GM12878 (cell line): ENCODE data around the gene RTN4RL1. TPM values are rescaled to one million over a fixed set of nuclear protein-coding genes. Genes with fewer than 3 reads are reported as not detected.

ENCODE experiments used
- ATAC-seq: fragments of 200-7000 bp; cut with Tn5 transposase; 3 replicates; pipeline ENCODE4 v1.9.1; 2020; ENCODE audit warnings: mild to moderate bottlenecking, moderate library complexity
- BruUV-seq: library from RNA; stranded (reverse); fragments of 400-500 nt; replicated peaks from 2 replicates; lab custom pipeline; 2021; lab: Mats Ljungman, UMichigan
- CTCF ChIA-PET: fragments of 300-600 bp; sonication (Branson Sonifier 250); formaldehyde crosslinking; extraction: SDS; loops from one replicate; lab custom pipeline; 2021; ENCODE audit warnings: inconsistent platforms; lab: Yijun Ruan, JAX
- POLR2A ChIA-PET: fragments of 350-600 bp; formaldehyde crosslinking; extraction: SDS; loops from one replicate; lab custom pipeline; 2021; ENCODE audit warnings: inconsistent platforms; lab: Charles Lee
- RAD21 ChIA-PET: fragments of 300-600 bp; sonication (Branson Sonifier 250); formaldehyde crosslinking; loops from one replicate; lab custom pipeline; 2023; ENCODE audit warnings: antibody characterized with exemption; ENCODE audit not compliant: unreplicated experiment; lab: Charles Lee
- SMC1A ChIA-PET: fragments of 300-600 bp; sonication (Branson Sonifier 250); formaldehyde crosslinking; loops from one replicate; lab custom pipeline; 2023; ENCODE audit not compliant: unreplicated experiment, uncharacterized antibody; lab: Charles Lee
- DNase-seq: peaks from one replicate; pipeline ENCODE4 v3.0.0-alpha.2; 2011; ENCODE audit warnings: low read depth, low spot score
- FAIRE-seq: peaks from 3 replicates; lab custom pipeline; 2011; peaks lifted over from hg19 to GRCh38; lab: Jason Lieb, UNC
- H2AFZ ChIP-seq: 2 replicates; pipeline ENCODE4 v1.6.0; 2011; ENCODE audit warnings: low read depth, low read length, control low read depth; ENCODE audit not compliant: control insufficient read depth
- H3K27ac ChIP-seq: 2 replicates; pipeline ENCODE4 v1.5.1; 2011; ENCODE audit warnings: control low read depth; ENCODE audit not compliant: control insufficient read depth, insufficient read depth
- H3K27me3 ChIP-seq, 2 experiments: replicated peaks in 1 of 2; 2 replicates each; pipeline versions ENCODE4 v1.6.0 to v1.6.1; 2011; ENCODE audit warnings: low read length in 1 of 2; ENCODE audit not compliant: control insufficient read depth in 2 of 2, insufficient read depth in 2 of 2
- H3K36me3 ChIP-seq, 2 experiments: 2 replicates each; pipeline ENCODE4 v1.5.1; 2011; ENCODE audit warnings: low read length in 1 of 2; ENCODE audit not compliant: control insufficient read depth in 2 of 2, insufficient read depth in 2 of 2
- H3K4me1 ChIP-seq: 2 replicates; pipeline ENCODE4 v1.6.1; 2011; ENCODE audit warnings: mild to moderate bottlenecking, low read length, moderate library complexity, mixed read lengths; ENCODE audit not compliant: control insufficient read depth, insufficient read depth
- H3K4me2 ChIP-seq: 2 replicates; pipeline ENCODE4 v1.6.0; 2011; ENCODE audit warnings: control low read depth; ENCODE audit not compliant: control insufficient read depth, insufficient read depth
- H3K4me3 ChIP-seq: fragments of 200-600 bp; sonication (generic); 2 replicates; pipeline ENCODE4 v1.5.1; 2016
- H3K79me2 ChIP-seq: 2 replicates; pipeline ENCODE4 v1.6.0; 2011; ENCODE audit warnings: low read length; ENCODE audit not compliant: control insufficient read depth, insufficient read depth
- H3K9ac ChIP-seq: 2 replicates; pipeline ENCODE4 v1.8.0; 2011; ENCODE audit warnings: low read length, control low read depth, mixed read lengths; ENCODE audit not compliant: control insufficient read depth, insufficient read depth
- H3K9me3 ChIP-seq: replicated peaks from 3 replicates; pipeline ENCODE4 v1.5.1; 2011; ENCODE audit warnings: mild to moderate bottlenecking, low read length; ENCODE audit not compliant: control insufficient read depth, insufficient read depth
- H4K20me1 ChIP-seq: 2 replicates; pipeline ENCODE4 v1.6.0; 2011; ENCODE audit not compliant: control insufficient read depth, insufficient read depth
- EED ChIP-seq: sonication (generic); IDR thresholded peaks from 2 replicates; pipeline ENCODE4 v1.6.1; 2016; ENCODE audit warnings: antibody characterized with exemption, low read depth
- EZH2 ChIP-seq: IDR thresholded peaks from 2 replicates; pipeline ENCODE4 v1.6.1; 2012; ENCODE audit warnings: low read depth, mild to moderate bottlenecking, control low read depth, inconsistent platforms, low read length, borderline replicate concordance; ENCODE audit not compliant: control insufficient read depth
- HDAC2 ChIP-seq: fragments of 200-600 bp; sonication (generic); IDR thresholded peaks from 2 replicates; pipeline ENCODE4 v1.6.1; 2017
- NR2C2 ChIP-seq: IDR thresholded peaks from 2 replicates; pipeline ENCODE4 v1.6.1; 2011; ENCODE audit warnings: borderline replicate concordance, low read depth; ENCODE audit not compliant: control insufficient read depth, insufficient read length
- SREBF1 ChIP-seq: IDR thresholded peaks from 2 replicates; pipeline ENCODE4 v1.6.1; 2012; ENCODE audit warnings: mild to moderate bottlenecking, low read length
- STAT3 ChIP-seq: IDR thresholded peaks from 2 replicates; pipeline ENCODE4 v1.6.1; 2011; ENCODE audit warnings: low read depth, low read length, improper control_type of control experiment
- ZNF274 ChIP-seq: IDR thresholded peaks from one replicate; pipeline ENCODE4 v1.8.0; 2011; ENCODE audit not compliant: insufficient read length, insufficient read depth
- WGBS: methylation state at CpG from one replicate; pipeline ENCODE4 v1.1.6; 2016; ENCODE audit warnings: low lambda C conversion rate; ENCODE audit not compliant: insufficient replicate concordance, insufficient coverage; ENCODE audit errors: missing lambda C conversion rate; 5-methylcytosine and 5-hydroxymethylcytosine counted together
- in situ Hi-C: fragments of 300-500 bp; cut with MboI; formaldehyde crosslinking; loops from 9 replicates; pipeline ENCODE4 v1.14.3; 2018; ENCODE audit warnings: mixed read lengths
- intact Hi-C: fragments of 100-400 bp; cut with micrococcal nuclease; formaldehyde crosslinking; loops from one replicate; pipeline ENCODE4 v1.14.2; 2022; ENCODE audit not compliant: unreplicated experiment
- polyA plus RNA-seq, 11 experiments: library from polyadenylated mRNA; depleted of rRNA in 4 of 11; unstranded in 6 of 11; stranded (reverse) in 5 of 11; fragments of >200 nt; fragmentation: Nextera tagmentation in 4 of 11; fragmentation: Illumina TruSeq in 1 of 11; extraction: Ambion mirVana in 4 of 11; extraction: Trizol in 1 of 11; gene quantifications; 1 replicate in 1 of 11; 2 replicates in 10 of 11; pipeline versions ENCODE4 v1.2.1 to v1.2.3, GENCODE V29; 2011 to 2016; ENCODE audit warnings: inconsistent platforms in 2 of 11, missing spikeins in 2 of 11, low read depth in 1 of 11
- total RNA-seq, 4 experiments: library from RNA; depleted of rRNA in 3 of 4; stranded (reverse); fragments of >200 nt in 3 of 4; fragmentation: Illumina TruSeq in 1 of 4; extraction: Trizol in 1 of 4; gene quantifications; 2 replicates each; pipeline versions ENCODE4 v1.2.1 to v1.2.3, GENCODE V29; 2013 to 2021

The RTN4RL1 gene
- total and polyA plus RNA-seq, 10 of the 15 experiments (the other 5 are each of a cell fraction or from before 2014, with no cell fraction given), result 0.08 to 0.11 (median 0.10) TPM; not detected in 7

DNA sequence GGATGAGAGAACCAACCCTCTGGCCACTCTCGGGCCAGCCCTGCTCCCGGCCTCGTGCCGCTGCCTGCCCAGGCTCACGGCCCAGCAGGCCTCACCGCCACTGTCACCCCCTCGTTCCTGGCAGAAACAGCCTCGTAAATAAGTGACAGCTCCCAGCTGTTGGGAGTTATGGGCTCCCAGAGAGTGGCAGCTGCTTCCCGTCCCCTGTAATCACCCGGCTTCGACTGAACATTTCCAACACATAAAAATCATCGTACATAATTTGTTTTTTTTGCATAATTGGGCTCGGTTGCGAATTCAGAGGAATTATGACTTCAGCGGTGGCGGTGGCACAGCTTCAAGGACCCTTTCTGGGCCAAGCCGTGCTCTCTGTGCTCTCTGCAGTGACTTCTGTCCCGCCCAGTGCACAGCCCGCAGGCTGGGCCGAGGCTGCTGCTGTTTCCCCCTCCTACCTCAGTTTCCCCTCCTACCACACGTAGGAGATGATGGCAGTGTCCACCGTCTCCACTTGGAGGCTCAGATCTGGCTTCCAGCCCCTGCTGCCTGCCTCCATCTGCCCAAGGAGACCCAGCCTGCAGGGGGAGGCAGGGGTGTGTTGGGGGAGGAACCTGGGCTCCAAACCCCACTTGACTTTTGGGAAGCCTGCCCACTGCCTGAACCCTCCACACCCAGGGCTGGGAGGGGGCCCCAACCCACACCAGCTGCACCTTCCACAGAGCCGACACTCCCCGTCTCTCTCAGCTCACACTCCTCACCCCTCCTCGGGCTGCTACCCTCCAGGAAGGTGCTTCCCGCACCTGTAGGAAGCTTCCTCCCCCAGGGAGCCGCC lies 84.9 kb downstream of the RTN4RL1 start (continued):
- no peak for TF ChIP-seq EED
- no peak for TF ChIP-seq ZNF274
- TF ChIP-seq SREBF1, result no peak
- TF ChIP-seq STAT3, result no peak
- no peak for TF ChIP-seq EZH2

DNA sequence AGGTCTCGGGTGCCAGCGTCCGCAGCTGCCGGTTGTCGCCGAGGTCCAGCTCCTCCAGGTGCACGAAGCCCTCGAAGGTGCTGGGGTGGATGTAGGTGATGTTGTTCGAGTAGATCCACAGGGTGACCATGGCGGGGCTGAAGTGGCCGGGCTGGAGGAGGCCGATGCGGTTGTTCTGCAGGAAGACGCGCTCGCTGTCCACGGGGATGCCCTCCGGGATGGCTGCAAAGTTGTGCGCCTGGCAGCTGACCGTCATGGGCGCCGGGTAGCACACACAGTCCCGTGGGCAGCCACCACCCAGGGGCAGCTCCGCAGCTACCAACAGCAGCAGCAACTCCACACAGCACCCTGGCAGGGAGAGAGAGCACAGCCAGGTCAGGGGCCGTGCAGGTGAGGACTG lies 87.7 kb downstream of the RTN4RL1 start:
- RAD21 ChIA-PET, result no interaction called here
- Histone ChIP-seq H3K36me3 (no peaks in the 10 kb centered on the region), H3K4me3 (no peak overlapping the region), H4K20me1 (no peaks in the 10 kb centered on the region), H3K4me1 (no peaks in the 10 kb centered on the region), H3K9ac (no peak overlapping the region), H3K4me2 (no peak overlapping the region), H3K79me2 (no peaks in the 10 kb centered on the region), H3K27me3 (no peaks in the 10 kb centered on the region), H3K27ac (no peak overlapping the region), H3K9me3 (no peaks in the 10 kb centered on the region), H2AFZ (no peak overlapping the region)
- no peak for FAIRE-seq
- DNase-seq, result no peak
- CTCF ChIA-PET, result no interaction called here
- 69% methylated on average over 18 of the region's 25 CpGs for WGBS
- TF ChIP-seq NR2C2 (no peak), HDAC2 (no peak)
- in situ Hi-C loops, result no loop called here
- no peak for ATAC-seq
- intact Hi-C loops, result no loop called here
- BruUV-seq, result no TSS peak
- POLR2A ChIA-PET, result no interaction called here
- SMC1A ChIA-PET, result no interaction called here
